Stomach smooth muscle (tissue), 2 donors: ENCODE data around the gene GPBP1L1.
"Not testable (repeated sequence)": the region's sequence is repeated elsewhere in the genome, so short reads cannot be mapped to it uniquely, and the experiment has no call there.

ENCODE experiments used
- H3K27ac ChIP-seq: one replicate; pipeline ENCODE4 v1.7.0; 2013; ENCODE audit warnings: mild to moderate bottlenecking, low read length, inconsistent platforms
- H3K27me3 ChIP-seq, 2 donors: one replicate each; pipeline ENCODE4 v1.7.0; 2013; ENCODE audit warnings: low read length in 2 of 2; ENCODE audit not compliant: insufficient read depth in 2 of 2, control insufficient read depth in 1 of 2
- H3K36me3 ChIP-seq, 2 donors: one replicate each; pipeline ENCODE4 v1.7.0; 2013; ENCODE audit warnings: low read length in 2 of 2; ENCODE audit not compliant: control insufficient read depth in 2 of 2, insufficient read depth in 2 of 2
- H3K4me1 ChIP-seq: one replicate; pipeline ENCODE4 v1.7.0; 2013; ENCODE audit warnings: low read length; ENCODE audit not compliant: control insufficient read depth, insufficient read depth
- H3K4me3 ChIP-seq, 2 donors: one replicate each; pipeline ENCODE4 v1.7.0; 2013; ENCODE audit warnings: low read length in 2 of 2
- H3K9ac ChIP-seq, 2 donors: one replicate each; pipeline ENCODE4 v1.7.0; 2013; ENCODE audit warnings: low read length in 2 of 2, mild to moderate bottlenecking in 1 of 2
- H3K9me3 ChIP-seq, 2 donors: one replicate each; pipeline ENCODE4 v1.7.0; 2013; ENCODE audit warnings: low read length in 2 of 2; ENCODE audit not compliant: control insufficient read depth in 2 of 2
- donor health status: healthy.
- donor health status: Pancreatic carcinoma.

Gene GPBP1L1, protein sequence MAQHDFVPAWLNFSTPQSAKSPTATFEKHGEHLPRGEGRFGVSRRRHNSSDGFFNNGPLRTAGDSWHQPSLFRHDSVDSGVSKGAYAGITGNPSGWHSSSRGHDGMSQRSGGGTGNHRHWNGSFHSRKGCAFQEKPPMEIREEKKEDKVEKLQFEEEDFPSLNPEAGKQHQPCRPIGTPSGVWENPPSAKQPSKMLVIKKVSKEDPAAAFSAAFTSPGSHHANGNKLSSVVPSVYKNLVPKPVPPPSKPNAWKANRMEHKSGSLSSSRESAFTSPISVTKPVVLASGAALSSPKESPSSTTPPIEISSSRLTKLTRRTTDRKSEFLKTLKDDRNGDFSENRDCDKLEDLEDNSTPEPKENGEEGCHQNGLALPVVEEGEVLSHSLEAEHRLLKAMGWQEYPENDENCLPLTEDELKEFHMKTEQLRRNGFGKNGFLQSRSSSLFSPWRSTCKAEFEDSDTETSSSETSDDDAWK

DNA sequence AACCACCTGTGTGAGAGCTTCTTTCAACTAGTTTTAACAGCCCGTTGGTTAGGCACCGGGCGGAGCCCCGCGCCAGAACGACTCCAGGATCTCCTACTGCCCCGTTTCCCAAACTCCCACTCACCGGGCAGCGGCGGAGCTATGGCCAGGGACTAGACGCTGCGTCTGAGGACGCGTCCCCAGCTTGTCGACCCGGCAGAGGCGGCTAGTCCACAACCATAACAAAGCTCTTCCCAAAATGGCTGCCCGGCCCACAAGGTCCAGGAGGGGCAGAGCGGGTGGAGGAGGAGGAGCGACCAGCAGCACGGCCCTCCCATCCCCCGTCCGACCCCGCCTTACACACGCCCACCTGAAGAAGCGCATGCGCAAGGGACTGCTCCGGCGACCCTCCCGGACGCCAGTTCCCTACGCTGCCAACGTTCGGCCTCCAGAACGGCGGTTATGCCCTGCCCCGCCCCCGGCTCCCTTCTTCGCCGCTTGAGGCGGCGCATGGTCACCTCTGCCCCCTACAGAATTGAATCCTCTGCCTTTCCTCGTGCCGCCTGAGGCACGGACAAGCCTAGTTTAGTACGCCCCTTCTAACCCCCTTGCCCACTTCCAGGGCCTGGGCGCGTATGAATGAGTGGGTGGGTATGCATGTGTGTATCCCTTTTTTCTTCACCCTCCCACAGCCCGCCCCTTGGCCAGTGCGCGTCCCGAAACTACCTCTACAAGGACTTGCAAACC, at the start of gene GPBP1L1:
GPBP1L1 (minus strand) TSS at position 246 of the 726 bp plus-strand sequence. CDS start 27,446 bp downstream, outside the sequence.
- H3K9me3 ChIP-seq, result no peaks in the 10 kb centered on the region
- H3K4me3 ChIP-seq, result peak within 1 kb of the TSS; percentile 92 to 100
- H3K9ac ChIP-seq, result peak within 1 kb of the TSS; percentile 95 to 98
- H3K27ac ChIP-seq, result peak within 1 kb of the TSS; percentile 100
- peaks cover 0 to 6% of the 10 kb centered on the region in 2 donors for H3K36me3 ChIP-seq
- H3K4me1 ChIP-seq, result peaks cover 22% of the 10 kb centered on the region
- no peaks in the 10 kb centered on the region for H3K27me3 ChIP-seq

DNA sequence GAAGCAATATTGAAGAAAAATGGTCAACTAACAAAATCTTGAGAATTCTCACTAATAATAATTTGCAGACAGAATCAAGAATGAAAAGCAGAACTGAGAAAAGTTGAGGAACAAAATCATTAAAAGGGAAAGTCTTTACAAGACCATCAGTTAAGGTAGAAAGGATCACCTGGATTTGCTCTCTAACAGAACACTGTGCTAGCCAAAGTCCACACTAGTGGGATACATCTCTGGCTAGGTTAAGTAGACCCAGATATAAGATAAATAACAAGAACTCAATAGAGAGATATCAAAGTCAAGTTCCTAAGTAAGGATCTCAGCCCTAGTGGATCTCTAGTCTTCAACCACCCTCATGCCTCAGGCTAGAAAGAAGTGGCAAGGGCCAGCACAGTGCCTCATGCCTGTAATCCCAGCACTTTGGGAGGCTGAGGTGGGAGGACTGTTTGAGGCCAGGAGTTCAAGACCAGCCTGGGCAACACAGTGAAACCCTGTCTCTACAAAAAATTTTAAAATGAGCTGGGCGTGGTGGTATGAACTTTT, 44.5 kb upstream of the GPBP1L1 start:
- Histone ChIP-seq H3K9ac (no peak overlapping the region), H3K4me3 (no peak overlapping the region), H3K36me3 (peaks cover 2 to 3% of the 10 kb centered on the region in 2 donors), H3K4me1 (no peaks in the 10 kb centered on the region), H3K9me3 (no peaks in the 10 kb centered on the region), H3K27me3 (no peaks in the 10 kb centered on the region), H3K27ac (no peak overlapping the region)

DNA sequence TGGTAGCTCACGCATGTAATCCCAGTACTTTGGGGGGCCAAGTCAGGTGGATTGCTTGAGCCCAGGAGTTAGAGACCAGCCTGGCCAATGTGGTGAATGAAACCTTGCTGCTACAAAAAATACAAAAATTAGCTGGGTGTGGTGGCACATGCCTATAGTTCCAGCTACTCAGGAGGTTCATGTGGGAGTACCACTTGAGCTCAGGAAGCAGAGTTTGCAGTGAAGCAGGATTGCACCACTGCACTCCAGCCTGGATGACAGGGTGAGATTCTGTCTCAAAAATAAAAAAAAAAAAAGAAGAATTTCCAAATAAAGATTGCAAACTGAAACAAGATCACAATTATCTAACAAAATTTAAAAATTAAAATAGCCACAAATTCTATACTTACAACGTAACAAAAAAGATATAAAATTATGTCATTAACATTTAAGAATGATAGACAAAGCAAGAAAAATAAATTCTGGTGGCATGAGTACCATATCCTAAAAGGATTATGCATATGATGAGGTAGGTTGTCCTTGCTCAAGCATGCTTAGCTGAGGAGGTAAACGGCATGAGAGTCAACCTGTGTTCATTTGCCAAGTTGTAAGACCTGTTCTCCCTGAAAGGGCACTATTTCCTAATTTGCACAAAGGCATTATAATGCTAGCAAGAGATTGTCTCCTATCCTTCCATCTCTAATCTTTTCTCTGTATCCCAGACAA, 43.9 kb upstream of the GPBP1L1 start:
- Histone ChIP-seq H3K36me3 (peaks cover 2 to 3% of the 10 kb centered on the region in 2 donors), H3K9me3 (no peaks in the 10 kb centered on the region), H3K9ac (no peak overlapping the region), H3K27ac (no peak overlapping the region), H3K4me3 (no peak overlapping the region), H3K4me1 (no peaks in the 10 kb centered on the region), H3K27me3 (no peaks in the 10 kb centered on the region)

DNA sequence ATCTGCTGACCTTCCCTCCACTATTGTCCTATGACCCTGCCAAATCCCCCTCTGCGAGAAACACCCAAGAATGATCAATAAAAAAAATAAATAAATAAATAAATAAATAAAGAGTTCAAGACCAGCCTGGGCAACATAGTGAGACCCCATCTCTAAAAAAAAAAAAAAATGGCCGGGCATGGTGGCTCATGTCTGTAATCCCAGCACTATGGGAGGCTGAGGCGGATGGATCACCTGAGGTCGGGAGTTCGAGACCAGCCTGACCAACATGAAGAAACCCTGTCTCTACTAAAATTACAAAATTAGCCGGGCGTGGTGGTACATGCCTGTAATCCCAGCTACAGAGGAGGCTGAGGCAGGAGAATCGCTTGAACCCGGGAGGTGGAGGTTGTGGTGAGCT, 39.7 kb upstream of the GPBP1L1 start:
- not testable (repeated sequence) for H3K4me3 ChIP-seq, H3K27me3 ChIP-seq, H3K36me3 ChIP-seq, H3K27ac ChIP-seq, H3K9me3 ChIP-seq, H3K4me1 ChIP-seq, H3K9ac ChIP-seq

DNA sequence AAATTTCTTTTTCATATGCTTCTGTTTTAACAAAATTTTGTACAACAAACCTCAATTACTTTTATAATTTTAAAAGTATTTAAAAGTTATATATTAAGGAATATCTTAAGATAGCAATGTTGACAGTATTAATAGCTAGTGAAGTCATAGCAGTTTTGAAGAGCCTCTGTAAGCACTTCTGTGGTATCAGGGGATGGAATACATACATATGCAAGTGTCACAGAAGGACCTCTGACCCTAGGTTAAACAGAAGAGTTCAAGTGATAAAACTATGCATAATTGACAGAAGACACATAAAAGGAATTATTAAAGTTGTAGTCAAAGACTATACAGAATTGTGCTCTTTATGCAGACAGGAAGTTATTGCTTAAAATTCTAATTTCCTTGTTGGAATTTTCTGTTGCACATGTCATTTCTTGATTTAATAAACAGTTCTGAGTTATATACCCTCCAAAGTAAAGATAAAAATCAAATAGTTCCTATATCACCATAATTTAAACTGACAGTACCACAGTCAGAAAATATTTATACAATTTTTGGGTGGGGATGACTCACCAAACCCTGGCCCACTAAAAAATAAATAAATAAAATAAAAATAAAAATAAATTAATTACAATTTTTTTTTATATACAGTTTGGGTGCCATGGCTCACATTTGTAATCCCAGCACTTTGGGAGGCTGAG, 37.1 kb upstream of the GPBP1L1 start:
- Histone ChIP-seq H3K36me3 (peaks cover under 1 to 3% of the 10 kb centered on the region in 2 donors), H3K27me3 (no peaks in the 10 kb centered on the region), H3K4me3 (no peak overlapping the region), H3K4me1 (no peaks in the 10 kb centered on the region), H3K9ac (no peak overlapping the region), H3K9me3 (no peaks in the 10 kb centered on the region), H3K27ac (no peak overlapping the region)

DNA sequence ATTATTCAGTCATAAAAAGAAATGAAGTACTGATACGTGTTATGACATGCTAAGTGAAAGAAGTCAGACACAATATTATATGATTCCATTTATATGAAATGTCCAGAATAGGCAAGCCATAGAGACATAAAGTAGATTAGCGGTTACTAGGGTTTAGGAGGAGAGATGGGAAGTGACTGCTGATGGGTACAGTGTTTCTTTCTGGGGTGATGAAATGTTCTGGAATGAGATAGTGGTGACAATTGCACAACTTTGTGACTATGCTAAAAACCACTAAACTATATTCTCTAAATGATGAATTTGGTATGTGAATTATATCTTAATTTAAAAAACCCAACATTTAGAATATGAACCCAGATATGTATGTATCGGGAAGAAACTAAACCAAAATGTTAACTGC, 36.5 kb upstream of the GPBP1L1 start:
- Histone ChIP-seq H3K27ac (no peak overlapping the region), H3K36me3 (peaks cover 2 to 3% of the 10 kb centered on the region in 2 donors), H3K27me3 (no peaks in the 10 kb centered on the region), H3K9me3 (no peaks in the 10 kb centered on the region), H3K4me3 (no peak overlapping the region), H3K9ac (no peak overlapping the region), H3K4me1 (no peaks in the 10 kb centered on the region)

DNA sequence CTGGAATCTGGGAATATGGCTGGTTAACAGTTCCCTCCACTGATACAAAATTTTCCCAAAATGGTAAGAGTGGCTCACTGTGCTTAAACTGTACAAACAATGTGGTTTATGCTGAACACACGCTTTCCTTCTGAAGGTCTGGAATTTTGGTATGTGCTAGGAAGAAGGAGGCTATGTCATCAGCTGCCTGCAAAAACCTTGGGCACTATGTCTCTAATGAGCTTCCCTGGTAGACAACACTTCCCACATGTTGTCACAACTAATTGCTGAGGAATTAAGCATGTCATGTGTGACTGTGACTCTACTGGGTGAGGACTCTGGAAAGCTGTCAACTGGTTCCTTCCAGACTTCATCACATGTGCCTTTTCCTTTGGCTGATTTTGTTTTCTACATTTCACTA, 34.9 kb upstream of the GPBP1L1 start:
- Histone ChIP-seq H3K9me3 (no peaks in the 10 kb centered on the region), H3K36me3 (peaks cover 0 to 2% of the 10 kb centered on the region in 2 donors), H3K27me3 (no peaks in the 10 kb centered on the region), H3K4me1 (no peaks in the 10 kb centered on the region), H3K9ac (no peak overlapping the region), H3K4me3 (no peak overlapping the region), H3K27ac (no peak overlapping the region)

DNA sequence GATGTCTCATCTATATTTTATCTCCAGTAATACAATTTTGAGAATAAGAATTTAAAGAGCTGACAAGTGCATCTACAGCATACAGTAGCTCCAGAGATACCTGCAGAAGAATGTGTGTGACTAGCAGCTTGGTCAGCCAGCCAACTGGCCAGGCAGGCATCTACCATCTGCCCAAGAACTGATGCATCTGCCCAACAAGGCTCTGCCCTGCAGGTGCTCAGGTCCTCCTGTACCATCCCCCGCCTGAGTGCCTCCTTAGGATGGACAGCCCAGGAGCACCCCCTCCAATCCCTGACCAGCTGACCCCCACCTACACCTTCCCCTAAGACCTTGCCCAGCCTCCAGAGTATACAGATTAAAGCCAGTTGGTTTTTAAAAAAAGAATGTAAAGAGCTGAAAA, 32.0 kb upstream of the GPBP1L1 start:
- no peak overlapping the region for H3K4me3 ChIP-seq
- H3K4me1 ChIP-seq, result no peaks in the 10 kb centered on the region
- H3K9me3 ChIP-seq, result no peaks in the 10 kb centered on the region
- H3K9ac ChIP-seq, result no peak overlapping the region
- H3K36me3 ChIP-seq, result peaks cover 4 to 5% of the 10 kb centered on the region in 2 donors
- H3K27ac ChIP-seq, result no peak overlapping the region
- H3K27me3 ChIP-seq, result no peaks in the 10 kb centered on the region

DNA sequence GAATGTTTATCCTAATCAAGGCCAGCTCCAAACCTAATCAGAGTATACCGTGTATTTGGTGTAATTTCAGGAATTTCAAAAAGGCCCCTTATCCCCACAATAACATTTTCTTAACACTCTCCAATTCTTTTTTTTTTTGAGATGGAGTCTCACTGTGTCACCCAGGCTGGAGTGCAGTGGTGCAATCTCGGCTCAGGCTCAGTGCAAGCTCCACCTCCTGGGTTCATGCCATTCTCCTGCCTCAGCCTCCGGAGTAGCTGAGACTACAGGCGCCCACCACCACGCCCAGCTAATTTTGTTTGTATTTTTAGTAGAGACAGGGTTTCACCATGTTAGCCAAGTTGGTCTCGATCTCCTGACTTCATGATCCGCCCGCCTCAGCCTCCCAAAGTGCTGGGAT, 31.1 kb upstream of the GPBP1L1 start:
- H3K9me3 ChIP-seq, H3K27me3 ChIP-seq, H3K9ac ChIP-seq, H3K4me1 ChIP-seq, H3K27ac ChIP-seq, H3K4me3 ChIP-seq, H3K36me3 ChIP-seq: not testable (repeated sequence)

DNA sequence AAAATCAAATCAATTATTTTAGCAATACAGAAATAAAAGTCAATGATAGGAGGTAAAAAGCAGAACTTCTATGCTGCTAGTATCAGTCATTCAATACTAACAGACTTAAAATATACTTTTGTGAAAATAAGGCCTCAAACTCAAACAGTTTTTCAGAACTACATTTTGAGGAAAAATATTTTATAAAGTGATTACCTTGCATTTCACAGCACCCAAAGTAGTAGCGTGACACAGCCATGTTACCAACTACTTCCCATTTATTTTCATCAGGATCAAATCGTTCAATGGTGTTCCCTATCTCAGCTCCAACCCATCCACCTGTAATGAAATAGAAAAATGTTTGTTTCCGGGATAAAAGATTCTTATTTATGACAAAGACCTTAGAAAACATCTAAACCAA, 30.4 kb upstream of the GPBP1L1 start:
- Histone ChIP-seq H3K27ac (no peak overlapping the region), H3K9ac (no peak overlapping the region), H3K9me3 (no peaks in the 10 kb centered on the region), H3K4me1 (no peaks in the 10 kb centered on the region), H3K27me3 (no peaks in the 10 kb centered on the region), H3K4me3 (no peak overlapping the region), H3K36me3 (peaks cover 4 to 9% of the 10 kb centered on the region in 2 donors)
